Activated CD4-positive, alpha-beta T cell treated with anti-CD3 and anti-CD28 coated beads, Interleukin-10, Interleukin-2, amounts not matched to agents 100 ng/mL and 50 ng/mL, durations not matched to agents 16 hours and 8 hours (primary cell): Measurements from ENCODE around the gene HPS4.
"Not testable (repeated sequence)": the region's sequence is repeated elsewhere in the genome, so short reads cannot be mapped to it uniquely, and the experiment has no call there.

Experiments used
- DNase-seq: peaks from one replicate; pipeline ENCODE4 v3.0.0-alpha.2; 2020

The HPS4 gene

GRCh38 chr22:26483439-26484359, at the start of gene HPS4, which contains the start of gene SRRD:
HPS4 (minus strand) TSS chr22:26483783; CDS start chr22:26481762, 2,021 bp downstream.
SRRD (plus strand) TSS chr22:26483877; CDS start chr22:26483891, 14 bp downstream.
- peak; percentile 94 for DNase-seq

DNA sequence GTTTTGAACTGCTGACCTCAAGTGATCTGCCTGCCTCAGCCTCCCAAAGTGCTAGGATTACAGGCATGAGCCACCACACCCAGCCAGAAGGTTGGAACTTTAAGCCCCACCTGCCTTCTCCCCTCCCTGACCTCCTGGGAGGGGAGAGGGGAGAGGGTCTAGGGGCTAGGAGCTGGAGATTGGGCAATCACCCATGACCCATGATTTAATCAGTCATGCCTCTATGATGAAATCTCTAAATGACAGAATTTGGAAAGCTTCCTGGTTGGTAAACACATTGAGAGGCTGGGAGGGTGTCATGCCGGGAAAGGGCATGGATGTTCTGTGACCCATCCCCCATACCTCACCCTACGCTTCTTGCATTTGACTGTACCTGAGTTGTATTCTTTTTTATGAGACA, 45.8 kb upstream of the HPS4 start:
- no peak for DNase-seq

- DNase-seq, result not testable (repeated sequence)
These were observed 44.9 kb upstream of the HPS4 start for GRCh38 chr22:26528518-26528917.

DNA sequence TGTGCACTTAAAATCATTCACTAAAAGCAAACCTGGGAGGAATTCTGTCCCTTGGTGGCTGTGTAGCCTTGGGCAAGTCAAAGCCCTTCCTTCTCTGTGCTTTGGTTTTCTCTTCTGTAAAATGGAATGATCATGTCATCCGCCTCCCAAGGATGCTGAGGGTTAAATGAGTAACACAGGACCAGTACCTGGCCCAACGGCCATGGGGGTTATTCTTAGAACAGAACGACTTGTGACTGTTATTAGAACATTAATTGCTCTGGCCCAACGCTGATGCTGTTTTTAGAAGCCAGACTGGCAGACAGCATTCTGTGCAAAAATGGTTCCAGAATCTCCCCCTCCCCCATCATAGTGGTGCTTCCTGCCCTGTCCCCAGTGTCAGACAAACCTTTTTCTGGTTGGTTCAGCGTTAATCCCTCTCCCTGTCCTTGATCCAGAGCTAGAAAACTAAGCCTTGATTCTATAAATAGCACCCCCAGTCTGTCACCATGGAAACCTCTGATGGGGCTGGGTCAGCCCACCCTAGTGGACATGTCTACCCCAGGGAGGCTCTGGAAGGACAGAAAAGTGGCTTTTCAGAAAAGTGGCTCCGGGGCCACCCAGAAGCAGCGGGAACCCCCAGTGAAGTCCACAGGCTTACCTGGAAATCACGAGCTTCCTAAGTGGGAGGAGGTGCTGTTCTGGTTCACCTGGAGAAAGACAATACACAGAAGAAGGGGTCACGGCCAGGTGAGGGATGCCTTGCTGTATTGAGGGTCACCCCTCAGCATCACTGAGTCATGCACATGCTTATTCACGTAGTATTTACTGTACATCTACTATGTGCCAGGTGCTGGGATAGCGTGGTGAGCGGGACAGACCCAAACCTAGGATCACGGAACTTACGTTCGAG, 44.2 kb upstream of the HPS4 start:
- DNase-seq, result no peak

GRCh38 chr22:26527167-26527566, 43.6 kb upstream of the HPS4 start:
- no peak for DNase-seq

DNA sequence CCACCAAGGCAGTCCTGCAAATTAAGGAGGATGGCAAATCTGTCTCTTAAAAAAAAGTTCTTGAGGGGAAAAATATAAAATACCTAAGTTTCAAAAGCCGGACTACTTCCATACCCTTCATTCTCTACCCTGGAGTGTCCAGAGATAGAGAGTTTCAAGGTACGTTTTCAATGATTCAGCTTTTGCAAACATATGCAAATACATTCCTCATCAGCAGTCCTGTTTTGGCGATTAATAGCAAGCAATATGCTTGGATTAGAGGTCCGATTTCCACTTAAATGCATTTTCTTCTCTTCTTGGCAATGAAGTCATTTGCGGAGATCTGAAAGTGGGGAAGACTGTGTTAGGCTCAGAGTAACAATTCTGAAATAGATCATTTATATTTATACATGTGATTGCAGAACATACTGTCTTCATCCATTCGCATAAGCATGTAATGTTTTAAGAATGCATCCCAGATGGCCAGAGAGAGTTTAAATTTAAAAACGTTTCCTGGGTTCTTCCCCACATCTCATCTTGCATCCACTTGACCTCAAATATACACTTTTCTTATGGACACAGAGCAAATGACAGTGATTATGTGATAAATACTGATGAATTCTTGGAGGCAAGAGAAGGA, 42.5 kb upstream of the HPS4 start:
- no peak for DNase-seq

GRCh38 chr22:26524870-26525269, 41.3 kb upstream of the HPS4 start:
- no peak for DNase-seq

GRCh38 chr22:26522592-26522991, 39.0 kb upstream of the HPS4 start:
- no peak for DNase-seq

- DNase-seq, result no peak
These were observed 38.4 kb upstream of the HPS4 start for GRCh38 chr22:26522012-26522411.

DNA sequence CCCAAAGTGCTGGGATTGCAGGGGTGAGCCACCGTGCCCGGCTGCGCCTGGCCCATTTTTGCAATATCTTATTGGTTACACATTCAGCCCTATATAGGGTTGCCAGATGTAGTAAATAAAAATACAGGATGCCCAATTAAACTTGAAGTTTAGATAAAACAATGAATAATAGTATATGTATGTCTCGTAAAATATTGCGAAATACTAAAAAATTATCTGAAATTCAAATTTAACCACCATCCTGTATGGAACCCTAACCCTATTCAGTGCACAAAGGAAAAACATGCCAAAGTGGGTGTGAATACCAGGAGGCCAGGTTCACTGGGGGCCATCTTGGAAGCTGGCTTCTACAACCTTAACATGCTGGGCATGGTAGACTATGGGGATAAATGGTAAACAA, 33.8 kb upstream of the HPS4 start:
- no peak for DNase-seq

DNA sequence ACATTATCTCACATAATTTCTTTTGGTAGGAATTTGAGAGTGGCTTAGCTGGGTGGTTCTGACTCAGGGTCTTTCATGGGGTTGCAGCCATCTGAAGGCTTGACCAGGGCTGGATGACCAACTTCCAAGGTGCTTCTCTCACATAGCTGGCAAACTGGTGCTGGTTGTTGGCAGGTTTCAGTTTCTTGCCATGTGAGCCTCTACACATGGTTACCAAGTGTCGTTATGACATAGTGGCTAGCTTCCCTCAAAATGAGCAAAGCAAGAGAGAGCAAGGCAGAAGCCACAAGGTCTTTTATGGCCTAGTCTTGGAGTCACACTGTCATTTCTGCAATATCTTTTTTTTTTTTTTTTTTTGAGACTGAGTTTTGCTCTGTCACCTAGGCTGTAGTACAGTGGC, 32.9 kb upstream of the HPS4 start:
- DNase-seq, result peak; percentile 81

- no peak for DNase-seq
These were observed 32.3 kb upstream of the HPS4 start for GRCh38 chr22:26515931-26516330.

- no peak for DNase-seq
These were observed 31.0 kb upstream of the HPS4 start for GRCh38 chr22:26514419-26515161.

GRCh38 chr22:26513838-26514237, 30.3 kb upstream of the HPS4 start:
- no peak for DNase-seq

DNA sequence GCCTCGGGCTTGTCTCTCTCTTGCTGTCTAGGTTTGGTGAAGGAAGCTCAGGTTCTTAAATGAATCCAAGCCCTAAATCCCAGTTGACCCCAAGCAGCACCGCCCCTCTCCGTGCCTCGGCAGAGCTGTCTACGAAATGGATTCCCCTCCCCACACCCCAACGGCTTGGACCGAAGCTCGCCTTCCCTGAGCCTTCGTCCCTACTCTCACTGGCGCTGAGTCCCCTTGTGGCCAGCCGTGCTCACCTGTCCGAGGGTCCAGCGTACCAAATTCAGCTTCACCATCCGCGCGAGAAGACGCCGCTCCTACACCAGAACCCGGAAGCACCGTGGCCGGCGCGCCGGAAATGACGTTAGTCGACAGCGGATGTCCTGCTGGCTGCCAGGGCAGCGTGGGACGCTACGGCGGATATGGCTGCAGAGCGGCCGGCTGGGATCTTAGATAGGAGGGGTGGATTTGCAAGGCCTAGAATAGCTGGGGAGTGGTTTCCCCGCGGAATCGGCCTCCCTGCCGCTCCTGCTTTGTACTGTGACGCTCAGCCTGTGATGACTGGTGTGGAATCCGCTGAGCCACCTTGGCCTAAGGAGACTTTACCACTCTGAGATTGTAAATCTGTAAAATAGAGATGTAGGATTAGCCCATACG, 28.7 kb upstream of the HPS4 start, which contains the start of gene TFIP11:
Gene TFIP11 (minus strand): TSS at position 325 of the 645 bp plus-strand sequence. CDS start 2,201 bp downstream, outside the sequence.
- DNase-seq, result peak; percentile 95

- DNase-seq, result no peak
These were observed 24.6 kb upstream of the HPS4 start for GRCh38 chr22:26508148-26508547.

DNA sequence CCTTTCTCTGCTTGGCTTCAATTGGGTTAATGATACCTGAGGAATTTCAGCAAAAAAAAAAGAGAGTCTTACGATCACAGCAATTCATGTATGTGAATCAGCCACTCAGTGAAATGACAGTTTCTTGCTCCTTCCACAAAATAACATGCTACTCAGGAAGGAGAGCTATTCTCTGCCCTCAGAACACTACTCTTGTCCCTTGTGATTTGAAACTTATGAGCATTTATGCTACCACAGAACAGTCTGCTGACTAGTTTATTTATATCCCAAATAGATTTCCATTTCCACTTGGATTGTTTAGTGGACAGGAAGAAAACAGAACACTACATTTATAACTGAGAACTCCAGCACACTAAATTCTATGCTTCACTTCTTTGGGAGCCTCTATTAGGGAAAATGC, 20.2 kb upstream of the HPS4 start:
- no peak for DNase-seq

DNA sequence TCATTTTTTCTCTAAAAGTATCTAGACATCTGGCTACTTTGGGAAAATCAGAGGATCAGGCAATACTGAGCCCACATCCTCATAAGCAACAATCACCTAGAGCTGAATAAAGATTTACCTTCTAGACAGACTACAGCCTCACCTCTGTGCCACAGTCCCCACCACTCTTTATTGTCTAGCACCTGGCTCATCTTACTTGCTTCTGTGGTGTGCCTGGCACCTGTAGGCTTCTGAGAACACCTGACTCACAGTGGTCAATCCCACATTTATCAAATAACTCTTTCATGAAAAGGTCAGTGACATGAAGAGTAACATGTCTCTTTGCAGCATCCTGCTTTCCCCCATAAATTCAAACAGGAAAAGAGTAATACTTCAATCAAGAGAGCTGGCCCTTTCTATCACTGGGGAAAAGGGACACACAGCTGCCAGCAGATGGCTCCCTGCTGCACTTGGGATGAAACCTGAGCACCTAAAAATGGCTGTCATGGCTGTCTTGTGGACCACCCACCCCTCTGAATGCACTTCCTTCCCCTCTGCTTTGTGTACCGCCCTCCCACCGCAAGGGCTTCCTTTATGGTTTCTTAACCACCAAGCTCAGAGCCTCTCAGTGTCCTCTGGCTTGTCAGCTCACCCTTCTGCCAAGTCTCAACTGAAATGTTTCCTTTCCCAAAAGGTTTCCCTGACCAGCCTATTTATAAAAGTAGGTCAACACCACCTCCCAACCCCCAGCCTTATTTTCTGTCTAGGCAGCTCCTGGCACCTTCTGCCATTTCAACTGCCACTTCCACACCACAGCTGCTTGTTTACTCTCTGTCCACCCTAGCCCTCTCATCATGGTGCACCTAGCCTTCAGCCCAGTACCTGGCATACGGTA, 19.3 kb upstream of the HPS4 start:
- peak; percentile 79 for DNase-seq

- no peak for DNase-seq
These were observed 18.4 kb upstream of the HPS4 start for GRCh38 chr22:26501996-26502395.

DNA sequence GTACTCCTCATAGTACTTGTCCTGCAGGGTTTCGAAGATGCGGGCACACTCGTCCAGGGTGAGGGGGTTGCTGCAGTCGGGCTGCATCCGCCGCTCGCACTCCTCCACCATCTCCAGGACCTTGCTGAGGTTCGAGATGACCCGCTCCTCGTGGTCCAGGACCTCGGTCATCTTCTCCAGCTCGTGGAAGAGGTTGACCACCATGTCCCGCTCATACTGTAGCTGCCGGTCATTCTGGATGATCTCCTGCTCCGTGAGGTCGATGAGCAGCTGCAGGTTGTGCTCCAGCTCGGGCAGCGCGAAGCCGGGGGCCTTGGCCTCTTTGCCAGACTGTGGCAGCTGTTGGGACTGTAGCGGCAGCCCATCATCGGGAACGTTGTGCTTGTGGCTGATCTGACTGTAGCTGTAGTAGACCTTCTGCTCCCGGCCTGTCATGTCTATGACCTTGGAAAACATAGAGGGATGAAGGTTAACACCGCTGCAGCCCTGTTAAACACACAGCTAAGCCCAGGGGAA, 15.7 kb upstream of the HPS4 start:
- DNase-seq, result no peak
